COR-L47 (cell line): Measurements from ENCODE around the gene SPINT4.
A peak's percentile ranks its signal among the peaks of the same experiment; 100 is the strongest.

Experiments used
- DNase-seq: peaks from one replicate; lab custom pipeline; 2025; lab: John Stamatoyannopoulos, UW

SPINT4 gene

GRCh38 chr20:45765307-45765875, 43.2 kb downstream of the SPINT4 start:
- DNase-seq: no peak

GRCh38 chr20:45765980-45766379, 43.8 kb downstream of the SPINT4 start:
- DNase-seq: no peak

GRCh38 chr20:45768479-45768878, 46.3 kb downstream of the SPINT4 start:
- no peak for DNase-seq

- DNase-seq: peak; percentile 58
These were observed 49.1 kb downstream of the SPINT4 start for GRCh38 chr20:45771182-45771759.

- DNase-seq: no peak
These were observed 50.5 kb downstream of the SPINT4 start for GRCh38 chr20:45772693-45773092.

GRCh38 chr20:45774945-45775344, 52.8 kb downstream of the SPINT4 start:
- no peak for DNase-seq

GRCh38 chr20:45775411-45775810, 53.3 kb downstream of the SPINT4 start:
- DNase-seq: no peak
